ENCODE results near the gene ST8SIA5.

ST8SIA5 gene

DNA sequence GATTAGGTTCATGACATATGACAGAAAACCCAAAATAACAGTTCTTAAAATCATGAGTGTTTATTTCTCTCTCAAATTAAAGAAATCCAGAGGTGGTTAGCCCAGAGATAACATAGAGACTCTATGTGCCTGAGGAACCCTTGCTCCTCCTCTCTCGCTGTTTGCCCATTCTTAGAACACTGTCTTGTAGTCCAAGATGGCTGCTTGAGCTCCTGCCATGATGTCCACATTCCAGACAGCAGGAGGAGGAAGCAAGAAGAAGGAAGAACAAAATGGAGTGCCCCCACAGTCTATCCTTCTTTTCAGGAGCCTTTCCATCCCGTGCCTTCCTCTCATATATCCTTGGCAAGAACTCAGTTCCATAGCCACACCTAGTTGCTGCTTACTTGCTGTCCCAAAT, 13.9 kb upstream of the ST8SIA5 start:
- no peaks in the 10 kb centered on the region for H3K9me3 ChIP-seq (replicated peaks in 1 of 11)
- peak overlapping the region in 8 of 11 experiments; percentile 62 to 83 (median 78); a peak in 11 of 22 replicates for H3K27ac ChIP-seq
- peaks cover 40 to 65% (median 46%) of the 10 kb centered on the region in 10 experiments for H3K4me1 ChIP-seq
- H4K20me1 ChIP-seq, result peaks cover 0 to 8% (median 0%) of the 10 kb centered on the region in 11 experiments; a peak in 1 of 22 replicates
- H3K36me3 ChIP-seq, result no peaks in the 10 kb centered on the region
- H3K4me2 ChIP-seq, result peak overlapping the region; percentile 68 to 90 (median 83)
- H3K9ac ChIP-seq, result 0 out of 22 replicates have a peak overlapping the region, but pooled peaks of 1 of the 11 experiments have one; percentile 58
- peaks cover 0 to 16% (median 0%) of the 10 kb centered on the region in 11 experiments; a peak in 2 of 22 replicates for H3K27me3 ChIP-seq
- H3K4me3 ChIP-seq, result no peak overlapping the region; a peak in 1 of 20 replicates
- no peak for TF ChIP-seq Cebpa-rat (IDR thresholded peaks at IDR 0.05)

DNA sequence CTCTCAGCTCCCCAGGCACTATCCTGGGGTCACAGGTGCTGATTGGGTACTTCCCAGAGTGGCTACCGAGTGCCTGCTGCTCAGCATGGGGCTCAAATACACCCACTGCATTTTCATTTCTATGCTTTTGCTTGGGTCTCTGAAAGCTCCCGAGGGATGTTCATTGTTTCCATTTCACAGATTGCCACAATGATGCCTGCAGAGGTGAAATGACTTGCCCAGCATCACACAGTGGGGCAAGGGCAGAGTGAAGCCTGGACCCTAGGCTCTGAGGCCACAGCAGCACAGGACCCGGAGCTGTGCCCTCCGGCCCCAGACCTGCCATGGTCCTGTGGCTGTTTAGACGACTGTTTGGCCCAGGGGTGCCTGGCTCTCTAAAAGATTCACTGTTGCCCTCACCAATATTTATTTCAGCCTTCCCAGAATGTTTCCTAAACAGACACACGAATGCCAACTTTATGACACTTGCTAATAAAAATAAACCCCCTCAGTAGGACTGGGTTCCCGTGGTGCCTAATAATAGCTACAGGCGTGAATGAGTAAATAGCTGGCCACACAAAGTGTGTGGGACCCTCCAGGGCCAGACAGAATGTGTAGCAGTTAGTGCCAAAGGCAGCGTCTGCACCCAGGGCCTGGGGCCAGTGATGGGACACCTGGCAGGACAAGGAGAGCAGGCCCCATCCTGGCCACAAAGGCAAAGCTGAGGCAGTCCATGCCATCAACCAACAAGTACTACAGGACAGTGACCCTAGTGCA, 11.5 kb upstream of the ST8SIA5 start:
- no peak for TF ChIP-seq Cebpa-rat (IDR thresholded peaks at IDR 0.05)
- no peak overlapping the region for H3K9ac ChIP-seq
- no peak overlapping the region for H3K27ac ChIP-seq
- peaks cover 0 to 8% (median 0%) of the 10 kb centered on the region in 11 experiments; a peak in 1 of 22 replicates for H4K20me1 ChIP-seq
- H3K9me3 ChIP-seq (replicated peaks in 1 of 11), result no peaks in the 10 kb centered on the region
- no peak overlapping the region for H3K4me2 ChIP-seq
- peaks cover 0 to 18% (median 0%) of the 10 kb centered on the region in 11 experiments; a peak in 3 of 22 replicates for H3K27me3 ChIP-seq
- H3K4me1 ChIP-seq, result peaks cover 40 to 59% (median 44%) of the 10 kb centered on the region in 10 experiments
- no peaks in the 10 kb centered on the region for H3K36me3 ChIP-seq
- H3K4me3 ChIP-seq, result no peak overlapping the region

DNA sequence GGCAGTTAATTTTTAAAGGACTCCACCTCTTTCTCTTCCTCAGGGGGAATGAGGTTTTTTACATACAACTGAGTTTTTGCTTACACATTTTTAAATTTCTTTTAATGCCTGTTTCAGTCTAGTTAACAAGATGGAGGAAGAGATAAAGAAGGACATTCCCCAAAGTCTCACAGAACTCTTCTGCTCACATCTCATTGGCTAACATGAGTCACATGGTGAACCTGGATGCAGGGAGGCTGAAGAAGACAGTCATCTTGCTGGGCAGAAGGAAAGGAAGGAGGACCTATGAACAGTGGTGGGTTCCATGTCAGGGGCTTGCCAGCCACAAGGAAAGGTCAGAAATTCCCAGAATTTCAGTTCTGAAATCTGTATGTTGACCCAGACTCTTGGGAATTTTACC, 10.4 kb upstream of the ST8SIA5 start:
- H4K20me1 ChIP-seq, result peaks cover 0 to 8% (median 0%) of the 10 kb centered on the region in 11 experiments; a peak in 1 of 22 replicates
- H3K4me2 ChIP-seq, result no peak overlapping the region
- H3K27ac ChIP-seq, result no peak overlapping the region
- H3K4me1 ChIP-seq, result peaks cover 31 to 47% (median 33%) of the 10 kb centered on the region in 10 experiments
- H3K9ac ChIP-seq, result no peak overlapping the region
- peaks cover 0 to 18% (median 0%) of the 10 kb centered on the region in 11 experiments; a peak in 3 of 22 replicates for H3K27me3 ChIP-seq
- H3K36me3 ChIP-seq, result no peaks in the 10 kb centered on the region
- H3K9me3 ChIP-seq (replicated peaks in 1 of 11), result no peaks in the 10 kb centered on the region
- TF ChIP-seq Cebpa-rat (IDR thresholded peaks at IDR 0.05), result no peak
- no peak overlapping the region for H3K4me3 ChIP-seq

DNA sequence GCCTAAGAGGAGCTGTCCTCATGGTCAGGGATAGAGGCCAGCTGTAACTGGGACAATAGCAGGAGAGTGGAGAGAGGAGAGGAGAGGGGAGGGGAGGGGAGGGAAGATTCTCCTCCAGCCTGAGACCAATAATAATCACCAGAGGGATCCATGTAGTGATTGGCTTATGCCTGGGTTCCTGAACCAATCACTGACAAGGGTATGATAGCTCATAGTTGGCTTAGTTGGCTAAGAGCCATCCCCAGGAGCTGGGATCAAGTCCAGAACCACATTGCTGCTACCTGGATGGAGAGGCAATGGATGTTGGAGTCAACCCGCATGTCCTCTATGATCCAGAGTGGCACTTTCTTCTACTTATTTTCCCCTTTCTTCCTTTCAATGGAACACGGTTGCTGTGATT, 7.7 kb upstream of the ST8SIA5 start:
- Histone ChIP-seq H3K27me3 (peaks cover 0 to 18% (median 0%) of the 10 kb centered on the region in 11 experiments; a peak in 3 of 22 replicates), H3K27ac (no peak overlapping the region), H3K4me2 (no peak overlapping the region), H3K4me1 (peaks cover 5 to 21% (median 9%) of the 10 kb centered on the region in 10 experiments), H3K9me3 (replicated peaks in 1 of 11) (no peaks in the 10 kb centered on the region), H4K20me1 (no peaks in the 10 kb centered on the region), H3K9ac (no peak overlapping the region), H3K4me3 (no peak overlapping the region), H3K36me3 (no peaks in the 10 kb centered on the region)
- TF ChIP-seq Cebpa-rat (IDR thresholded peaks at IDR 0.05), result no peak

DNA sequence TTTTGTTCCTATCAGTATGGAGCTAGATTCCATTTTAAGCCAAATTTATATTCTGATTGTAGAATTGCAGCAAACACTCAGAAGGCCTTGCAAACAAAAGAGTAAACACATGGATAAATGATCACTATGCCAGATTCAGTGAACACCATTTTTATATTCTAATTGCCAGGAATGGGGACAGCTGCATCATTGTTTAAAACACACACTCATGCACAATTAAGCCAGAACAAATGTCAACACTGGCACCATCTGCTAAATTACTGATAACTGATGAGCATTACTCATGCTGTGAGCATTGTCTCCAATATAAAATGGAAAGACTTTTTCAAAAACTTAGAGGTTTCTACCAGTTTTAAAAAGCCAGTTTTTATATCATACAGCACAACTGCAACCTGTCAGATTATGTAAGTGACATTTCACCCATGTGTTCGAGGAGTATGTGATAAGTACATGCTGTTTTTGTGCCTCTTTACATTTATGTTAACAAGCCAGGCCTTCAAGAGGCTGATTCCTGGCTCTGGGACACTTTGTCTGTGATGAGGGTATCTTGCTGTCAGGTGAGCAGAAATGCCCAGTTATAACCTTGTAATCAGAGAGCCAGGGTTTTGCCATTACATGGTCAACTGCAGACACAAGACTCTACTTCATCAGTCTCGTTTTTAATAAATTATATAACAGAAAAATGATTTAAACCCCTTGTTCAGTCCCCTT, 4.4 kb upstream of the ST8SIA5 start:
- H3K27me3 ChIP-seq, result peaks cover 0 to 12% (median 0%) of the 10 kb centered on the region in 11 experiments; a peak in 7 of 22 replicates
- no peaks in the 10 kb centered on the region for H4K20me1 ChIP-seq
- H3K9ac ChIP-seq, result no peak overlapping the region
- no peak for TF ChIP-seq Cebpa-rat (IDR thresholded peaks at IDR 0.05)
- peaks cover 8 to 23% (median 20%) of the 10 kb centered on the region in 11 experiments; a peak in 20 of 22 replicates for H3K9me3 ChIP-seq (replicated peaks in 1 of 11)
- H3K36me3 ChIP-seq, result no peaks in the 10 kb centered on the region
- no peak overlapping the region for H3K27ac ChIP-seq
- H3K4me2 ChIP-seq, result no peak overlapping the region
- no peak overlapping the region for H3K4me3 ChIP-seq
- H3K4me1 ChIP-seq, result peaks cover 1 to 13% (median 4%) of the 10 kb centered on the region in 10 experiments; a peak in 19 of 20 replicates

DNA sequence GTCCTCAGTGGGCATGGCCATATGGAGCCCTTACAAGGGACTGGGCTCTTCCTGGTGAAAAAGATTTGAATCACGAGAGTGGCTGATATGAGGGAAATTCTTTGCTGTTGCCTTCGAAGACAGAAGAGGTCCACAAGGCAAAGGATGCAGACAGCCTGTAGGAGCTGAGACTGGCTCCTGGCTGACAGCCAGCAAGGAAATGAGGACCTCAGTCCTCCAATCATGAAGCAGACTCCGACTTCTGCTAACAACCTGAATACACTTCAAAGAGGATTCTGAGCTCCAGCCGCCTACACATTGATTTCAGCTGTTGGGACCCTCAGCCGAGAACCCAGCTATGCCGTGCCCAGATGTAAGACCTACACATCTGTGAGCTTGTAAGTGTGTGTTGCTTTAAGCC, 3.0 kb upstream of the ST8SIA5 start:
- Histone ChIP-seq H3K36me3 (no peaks in the 10 kb centered on the region), H3K4me2 (no peak overlapping the region), H3K4me3 (no peak overlapping the region), H3K4me1 (peaks cover 14 to 26% (median 17%) of the 10 kb centered on the region in 10 experiments), H3K27me3 (peaks cover 0 to 8% (median 0%) of the 10 kb centered on the region in 11 experiments; a peak in 7 of 22 replicates), H3K9ac (no peak overlapping the region), H3K9me3 (replicated peaks in 1 of 11) (peaks cover 8 to 27% (median 22%) of the 10 kb centered on the region in 11 experiments; a peak in 20 of 22 replicates), H4K20me1 (no peaks in the 10 kb centered on the region), H3K27ac (no peak overlapping the region)
- no peak for TF ChIP-seq Cebpa-rat (IDR thresholded peaks at IDR 0.05)

DNA sequence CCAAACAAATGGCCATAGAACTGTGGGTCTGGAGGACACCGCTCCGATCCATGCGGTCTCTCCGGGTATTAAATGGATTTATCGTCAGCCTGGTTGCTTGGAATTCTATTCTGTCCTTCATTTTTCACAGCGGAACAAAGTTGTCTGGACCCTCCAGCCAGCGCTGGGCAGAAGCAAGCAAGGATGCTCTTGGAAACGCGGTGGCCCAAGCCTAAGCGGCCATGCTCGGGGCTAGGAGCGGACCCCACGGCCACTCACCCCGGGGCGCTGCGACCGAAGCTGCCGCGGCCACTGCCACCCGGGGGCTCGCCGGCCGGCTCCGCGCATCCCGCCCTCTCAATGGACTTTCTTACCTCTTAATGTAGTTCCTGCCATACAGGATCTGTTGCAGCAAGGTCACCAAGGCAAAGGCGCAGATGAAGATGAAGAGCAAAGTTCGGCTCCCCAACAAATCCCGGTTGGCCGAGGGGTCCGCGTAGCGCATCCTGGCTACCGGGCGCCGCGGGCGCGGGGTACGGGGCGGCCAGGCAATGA, 761 bp downstream of the ST8SIA5 start:
- Histone ChIP-seq H4K20me1 (no peaks in the 10 kb centered on the region), H3K27ac (peak overlapping the region in 9 of 11 experiments; percentile 52 to 86 (median 76); a peak in 18 of 22 replicates), H3K27me3 (peaks cover 0 to 8% (median 0%) of the 10 kb centered on the region in 11 experiments; a peak in 6 of 22 replicates), H3K9me3 (replicated peaks in 1 of 11) (peaks cover 8 to 33% (median 23%) of the 10 kb centered on the region in 11 experiments; a peak in 20 of 22 replicates), H3K9ac (peak overlapping the region in 10 of 11 experiments; percentile 61 to 80 (median 76); a peak in 19 of 22 replicates), H3K4me1 (peaks cover 28 to 45% (median 35%) of the 10 kb centered on the region in 10 experiments), H3K36me3 (peaks cover 0 to 5% (median 0%) of the 10 kb centered on the region in 11 experiments; a peak in 1 of 22 replicates), H3K4me2 (peak overlapping the region; percentile 77 to 97 (median 84)), H3K4me3 (peak overlapping the region; percentile 54 to 73 (median 66))
- TF ChIP-seq Cebpa-rat (IDR thresholded peaks at IDR 0.05), result no peak

DNA sequence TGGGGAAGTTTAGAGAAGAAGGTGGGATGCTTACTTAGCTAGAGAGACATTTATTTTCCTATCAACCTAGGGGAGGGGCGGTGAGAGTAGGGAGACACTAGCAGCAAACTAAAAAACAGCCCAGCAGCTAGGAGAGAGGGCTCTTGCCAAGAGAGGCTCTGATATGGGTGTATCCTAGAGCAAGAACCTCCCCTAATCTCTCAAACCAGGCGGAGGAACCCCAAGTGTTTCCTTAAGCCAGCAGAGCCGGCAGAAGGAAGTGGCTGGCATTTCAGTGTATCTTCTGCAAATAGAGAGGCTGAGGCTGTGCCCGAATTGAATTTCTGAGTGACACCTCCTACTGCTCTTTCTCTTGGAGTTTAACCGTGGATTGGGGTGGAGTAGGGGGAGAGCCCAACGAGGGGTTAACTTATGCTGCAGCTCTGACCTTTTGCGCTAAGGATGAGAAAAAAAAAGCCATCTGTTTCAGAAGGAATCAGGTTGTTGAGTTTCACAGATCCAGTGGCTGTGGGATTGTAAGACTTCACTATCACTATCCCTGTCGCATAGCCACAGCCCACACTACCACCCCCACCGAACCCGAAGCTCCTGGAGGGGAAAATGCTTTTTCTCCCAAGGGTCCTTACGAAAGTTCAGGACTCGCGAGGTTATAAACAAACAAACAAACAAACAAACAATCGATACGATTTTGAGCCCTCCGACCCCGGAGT, 1.4 kb downstream of the ST8SIA5 start:
- Histone ChIP-seq H3K9ac (peak overlapping the region in 8 of 11 experiments; percentile 36 to 80 (median 77); a peak in 15 of 22 replicates), H3K4me1 (peaks cover 28 to 45% (median 35%) of the 10 kb centered on the region in 10 experiments), H3K4me3 (peak overlapping the region; percentile 54 to 73 (median 66); a peak in 18 of 20 replicates), H4K20me1 (no peaks in the 10 kb centered on the region), H3K9me3 (replicated peaks in 1 of 11) (peaks cover 8 to 33% (median 23%) of the 10 kb centered on the region in 11 experiments; a peak in 20 of 22 replicates), H3K27ac (peak overlapping the region in 9 of 11 experiments; percentile 67 to 86 (median 77); a peak in 16 of 22 replicates), H3K4me2 (peak overlapping the region; percentile 77 to 97 (median 84)), H3K36me3 (peaks cover 0 to 5% (median 0%) of the 10 kb centered on the region in 11 experiments; a peak in 1 of 22 replicates), H3K27me3 (peaks cover 0 to 8% (median 0%) of the 10 kb centered on the region in 11 experiments; a peak in 6 of 22 replicates)
- TF ChIP-seq Cebpa-rat (IDR thresholded peaks at IDR 0.05), result no peak

Measured in BLaER1 treated with 17β-estradiol and CSF1 and Interleukin-3, amounts not matched to agents 10 nM and 100 nM (cell line).